HT1080 (cell line): Measurements from ENCODE around the gene ASB18. TPM values are rescaled to one million over a fixed set of nuclear protein-coding genes. Genes with fewer than 3 reads are reported as not detected.
"Not testable (repeated sequence)": the region's sequence is repeated elsewhere in the genome, so short reads cannot be mapped to it uniquely, and the experiment has no call there.

Experiments
- DNase-seq: peaks from one replicate; pipeline ENCODE4 v3.0.0-alpha.2; 2015; ENCODE audit warnings: low read depth
- total RNA-seq: library from RNA; depleted of rRNA; stranded (reverse); fragments of >200 nt; shearing (Covaris generic); gene quantifications from 2 replicates; pipeline ENCODE4 v1.2.3, GENCODE V29; 2014

Gene ASB18
- total RNA-seq, 1 experiment from 2014 or later: not detected

GRCh38 chr2:236287656-236288055 is 23.4 kb upstream of the ASB18 start:
- DNase-seq: no peak

- DNase-seq: peak; percentile 79
These were observed 22.8 kb upstream of the ASB18 start for GRCh38 chr2:236286873-236287545.

GRCh38 chr2:236284208-236284607 is 20.0 kb upstream of the ASB18 start:
- DNase-seq: no peak

GRCh38 chr2:236282406-236282805 is 18.2 kb upstream of the ASB18 start:
- DNase-seq: no peak

GRCh38 chr2:236281423-236281822 is 17.2 kb upstream of the ASB18 start:
- DNase-seq: no peak

GRCh38 chr2:236273126-236273525 is 8.9 kb upstream of the ASB18 start:
- peak; percentile 52 for DNase-seq

GRCh38 chr2:236271851-236272250 is 7.6 kb upstream of the ASB18 start:
- no peak for DNase-seq

- DNase-seq: not testable (repeated sequence)
These were observed 5.7 kb upstream of the ASB18 start for GRCh38 chr2:236269876-236270275.

- DNase-seq: no peak
These were observed 1.5 kb upstream of the ASB18 start for GRCh38 chr2:236265675-236266074.

GRCh38 chr2:236262238-236262637 is 2.0 kb downstream of the ASB18 start:
- DNase-seq: no peak

GRCh38 chr2:236261452-236261851 is 2.8 kb downstream of the ASB18 start:
- peak; percentile 67 for DNase-seq

GRCh38 chr2:236259371-236259770 is 4.8 kb downstream of the ASB18 start:
- no peak for DNase-seq

- no peak for DNase-seq
These were observed 6.6 kb downstream of the ASB18 start for GRCh38 chr2:236257575-236257974.

GRCh38 chr2:236257136-236257535 is 7.1 kb downstream of the ASB18 start:
- DNase-seq: no peak

GRCh38 chr2:236256366-236256985 is 7.7 kb downstream of the ASB18 start:
- DNase-seq: no peak

- DNase-seq: no peak
These were observed 9.5 kb downstream of the ASB18 start for GRCh38 chr2:236254674-236255073.

GRCh38 chr2:236254001-236254400 is 10.2 kb downstream of the ASB18 start:
- no peak for DNase-seq

- DNase-seq: no peak
These were observed 11.6 kb downstream of the ASB18 start for GRCh38 chr2:236252602-236253001.

- no peak for DNase-seq
These were observed 13.2 kb downstream of the ASB18 start for GRCh38 chr2:236250909-236251579.

- no peak for DNase-seq
These were observed 13.9 kb downstream of the ASB18 start for GRCh38 chr2:236250286-236250685.

GRCh38 chr2:236249066-236249465 is 15.1 kb downstream of the ASB18 start:
- DNase-seq: no peak

- DNase-seq: no peak
These were observed 17.4 kb downstream of the ASB18 start for GRCh38 chr2:236246711-236247246.
